Measurements from ENCODE around the gene SGMS1.

GRCh38 chr10:50538555-50539398, 85.0 kb downstream of the SGMS1 start:
- TF ChIP-seq CTCF (IDR thresholded peaks at IDR 0.05) (no peak), RAD21 (conservative IDR thresholded peaks at IDR 0.05 in 1 of 2, IDR thresholded peaks at IDR 0.05 in 1 of 2) (no peak), SMC3 (IDR thresholded peaks at IDR 0.05) (no peak), USF2 (IDR thresholded peaks at IDR 0.05) (no peak), JUNB (IDR thresholded peaks at IDR 0.05) (no peak), POLR2A (IDR thresholded peaks at IDR 0.05; ENCODE audit: low read length) (no peak)

Data from A549 (cell line).